HG03571 (cell line): ENCODE data around the gene REEP6.

Experiments used
- ATAC-seq: cut with Tn5 transposase; IDR thresholded peaks from one replicate; pipeline ENCODE4 v1.9.1; 2021; ENCODE audit not compliant: unreplicated experiment

REEP6 gene

GRCh38 chr19:1491114-1491848 lies at the start of gene REEP6:
TSS of gene REEP6 (plus strand) at chr19:1491181. CDS start at chr19:1491270, 89 bp downstream.
- no peak for ATAC-seq

- no peak for ATAC-seq
Measured at GRCh38 chr19:1441677-1442438, 49.1 kb upstream of the REEP6 start.

- peak; percentile 69 for ATAC-seq
Measured at GRCh38 chr19:1445185-1445931, 45.6 kb upstream of the REEP6 start.

GRCh38 chr19:1445932-1446712 lies 44.9 kb upstream of the REEP6 start:
- ATAC-seq: no peak

GRCh38 chr19:1446713-1447481 lies 44.1 kb upstream of the REEP6 start:
- ATAC-seq: no peak

GRCh38 chr19:1447504-1447903 lies 43.5 kb upstream of the REEP6 start:
- ATAC-seq: no peak

GRCh38 chr19:1447944-1448343 lies 43.0 kb upstream of the REEP6 start:
- no peak for ATAC-seq

GRCh38 chr19:1449467-1450442 lies 41.2 kb upstream of the REEP6 start, which contains the start of gene APC2:
TSS of gene APC2 (plus strand) at chr19:1450121. CDS start at chr19:1453002, 2,881 bp downstream.
- no peak for ATAC-seq

- ATAC-seq: no peak
Measured at GRCh38 chr19:1450735-1451731, 39.9 kb upstream of the REEP6 start.

- no peak for ATAC-seq
Measured at GRCh38 chr19:1451916-1452801, 38.8 kb upstream of the REEP6 start.

- no peak for ATAC-seq
Measured at GRCh38 chr19:1452802-1453524, 38.0 kb upstream of the REEP6 start.

GRCh38 chr19:1453525-1454364 lies 37.2 kb upstream of the REEP6 start:
- ATAC-seq: no peak

- no peak for ATAC-seq
Measured at GRCh38 chr19:1455002-1455335, 36.0 kb upstream of the REEP6 start.

GRCh38 chr19:1455336-1456120 lies 35.5 kb upstream of the REEP6 start:
- no peak for ATAC-seq
